Uterus (tissue), 4 donors: ENCODE data around the gene BPGM. TPM values are rescaled to one million over a fixed set of nuclear protein-coding genes. Genes with fewer than 3 reads are reported as not detected.

Source experiments
- DNase-seq, 2 donors: peaks; one replicate each; pipeline ENCODE4 v3.0.0-alpha.2; 2019 to 2020
- H3K27ac ChIP-seq, 2 donors: fragments of 200-600 bp; sonication (generic); 1 replicate in 1 of 2; 2 replicates in 1 of 2; pipeline ENCODE4 v1.5.1; 2016 to 2018
- H3K27me3 ChIP-seq, 2 donors: fragments of 200-600 bp; sonication (generic); one replicate each; pipeline ENCODE4 v1.5.1; 2018 to 2019; ENCODE audit warnings: control low read depth in 1 of 2
- H3K36me3 ChIP-seq, 2 donors: fragments of 200-600 bp; sonication (generic); one replicate each; pipeline ENCODE4 v1.5.1; 2019; ENCODE audit warnings: control low read depth in 1 of 2
- H3K4me1 ChIP-seq, 2 donors: fragments of 200-600 bp; sonication (generic); one replicate each; pipeline ENCODE4 v1.5.1; 2018 to 2019; ENCODE audit warnings: control low read depth in 1 of 2
- H3K4me3 ChIP-seq, 2 donors: fragments of 200-600 bp; sonication (generic); 1 replicate in 1 of 2; 2 replicates in 1 of 2; pipeline ENCODE4 v1.5.1; 2018 to 2019; ENCODE audit warnings: mild to moderate bottlenecking in 1 of 2
- H3K9me3 ChIP-seq, 2 donors: fragments of 200-600 bp; sonication (generic); one replicate each; pipeline ENCODE4 v1.5.1; 2019; ENCODE audit warnings: control low read depth in 1 of 2
- POLR2A ChIP-seq, 2 donors: fragments of 450-650 bp; IDR thresholded peaks; one replicate each; pipeline ENCODE4 v1.6.1; 2016; ENCODE audit warnings: antibody characterized with exemption in 2 of 2, mild to moderate bottlenecking in 1 of 2, moderate library complexity in 1 of 2
- intact Hi-C: fragments of 100-400 bp; cut with DNase I; formaldehyde crosslinking; loops from one replicate; pipeline ENCODE4 v1.15.1; 2023; ENCODE audit warnings: low total_unique reads
- total RNA-seq, 4 donors: library from RNA; depleted of rRNA in 3 of 4; stranded (reverse); fragments of >200 nt in 3 of 4; gene quantifications; one replicate each; pipeline versions ENCODE4 v1.1.0 to v1.2.4, GENCODE V29; 2014 to 2023
- TF ChIP-seq, protein P1 (sequence below), 4 experiments: fragments of 200-600 bp in 2 of 4; fragments of 450-650 bp in 2 of 4; sonication (generic) in 2 of 4; IDR thresholded peaks; one replicate each; pipeline ENCODE4 v1.5.1; 2016 to 2019; ENCODE audit warnings: antibody characterized with exemption in 4 of 4, mild to moderate bottlenecking in 2 of 4, moderate library complexity in 1 of 4
- donor health status: DM: yes; HTN: yes; CAD: no.

The BPGM gene
- total RNA-seq, 4 donors from 2014 or later = 11.0 to 57.4 (median 15.0) TPM

DNA sequence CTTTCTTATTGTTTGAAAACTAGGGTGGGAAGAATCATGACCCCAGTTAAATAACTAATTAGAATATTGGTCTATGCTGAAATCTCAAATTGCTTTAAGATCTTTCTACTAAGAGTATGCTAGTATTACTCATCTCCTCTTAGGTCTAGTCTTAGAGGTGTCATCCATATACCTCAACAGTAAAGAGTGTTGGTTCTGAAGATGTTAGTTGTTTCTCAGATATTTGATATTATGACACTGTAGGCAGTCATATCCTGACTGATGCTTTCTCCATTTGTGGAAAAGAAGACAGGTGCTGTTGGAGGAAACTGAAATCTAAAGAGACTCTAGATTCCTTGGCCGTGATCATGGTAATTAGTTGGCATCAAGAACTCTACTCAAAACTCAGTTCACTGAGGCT is 21.2 kb downstream of the BPGM start:
- no peak for TF ChIP-seq POLR2A (IDR thresholded peaks at IDR 0.05)
- TF ChIP-seq, protein P1, sequence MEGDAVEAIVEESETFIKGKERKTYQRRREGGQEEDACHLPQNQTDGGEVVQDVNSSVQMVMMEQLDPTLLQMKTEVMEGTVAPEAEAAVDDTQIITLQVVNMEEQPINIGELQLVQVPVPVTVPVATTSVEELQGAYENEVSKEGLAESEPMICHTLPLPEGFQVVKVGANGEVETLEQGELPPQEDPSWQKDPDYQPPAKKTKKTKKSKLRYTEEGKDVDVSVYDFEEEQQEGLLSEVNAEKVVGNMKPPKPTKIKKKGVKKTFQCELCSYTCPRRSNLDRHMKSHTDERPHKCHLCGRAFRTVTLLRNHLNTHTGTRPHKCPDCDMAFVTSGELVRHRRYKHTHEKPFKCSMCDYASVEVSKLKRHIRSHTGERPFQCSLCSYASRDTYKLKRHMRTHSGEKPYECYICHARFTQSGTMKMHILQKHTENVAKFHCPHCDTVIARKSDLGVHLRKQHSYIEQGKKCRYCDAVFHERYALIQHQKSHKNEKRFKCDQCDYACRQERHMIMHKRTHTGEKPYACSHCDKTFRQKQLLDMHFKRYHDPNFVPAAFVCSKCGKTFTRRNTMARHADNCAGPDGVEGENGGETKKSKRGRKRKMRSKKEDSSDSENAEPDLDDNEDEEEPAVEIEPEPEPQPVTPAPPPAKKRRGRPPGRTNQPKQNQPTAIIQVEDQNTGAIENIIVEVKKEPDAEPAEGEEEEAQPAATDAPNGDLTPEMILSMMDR (IDR thresholded peaks at IDR 0.05) = no peak
- H3K36me3 ChIP-seq = no peaks in the 10 kb centered on the region
- no peaks in the 10 kb centered on the region for H3K9me3 ChIP-seq
- intact Hi-C loops = no loop called here
- H3K27me3 ChIP-seq = no peaks in the 10 kb centered on the region
- H3K4me3 ChIP-seq = no peak overlapping the region
- no peaks in the 10 kb centered on the region for H3K4me1 ChIP-seq
- no peak overlapping the region for H3K27ac ChIP-seq
- DNase-seq = no peak

DNA sequence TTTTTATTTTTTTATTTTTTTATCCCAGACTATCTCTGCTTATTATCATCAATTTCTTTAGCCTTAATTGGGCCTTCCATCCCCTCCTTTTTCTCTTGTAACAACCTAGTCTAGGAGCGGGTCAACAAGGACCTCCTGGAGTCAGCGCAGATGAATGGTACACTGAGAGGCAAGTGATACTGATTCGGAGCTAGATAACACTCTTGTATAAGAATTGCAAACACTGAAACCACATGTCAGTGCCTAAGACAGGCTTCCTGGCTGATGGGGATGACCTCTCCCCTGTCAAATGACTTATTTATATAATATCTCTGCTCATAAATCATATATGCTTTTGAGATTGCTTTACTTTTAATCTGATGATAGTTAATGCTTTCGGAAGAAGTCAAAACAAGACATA is 22.7 kb downstream of the BPGM start:
- intact Hi-C loops = no loop called here
- TF ChIP-seq POLR2A (IDR thresholded peaks at IDR 0.05) = no peak
- TF ChIP-seq, protein P1 (IDR thresholded peaks at IDR 0.05) = no peak

DNA sequence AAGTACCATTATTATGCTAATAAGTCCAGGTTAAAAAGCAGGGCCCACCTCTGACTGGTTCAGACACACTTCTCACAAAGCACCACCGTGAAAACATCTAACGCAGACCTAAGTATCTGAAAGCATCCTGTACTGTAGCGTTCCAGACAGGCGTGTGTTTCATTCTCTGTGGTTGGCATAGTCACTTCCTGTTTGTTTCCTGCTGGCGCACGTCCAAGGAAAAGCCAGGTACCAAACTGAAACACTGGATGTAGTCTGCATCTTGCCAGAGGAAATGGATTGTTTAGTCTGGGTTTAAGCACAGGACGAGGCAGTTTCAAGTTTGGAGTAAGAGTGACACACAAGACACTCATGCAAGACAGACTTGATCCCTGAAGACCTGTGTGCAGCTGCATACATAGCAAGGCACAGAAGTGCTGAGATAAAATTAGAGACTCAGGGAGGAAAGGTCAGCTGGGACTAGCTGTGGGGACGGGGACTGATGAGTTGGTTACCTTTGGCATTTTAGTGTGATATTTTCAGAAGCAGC is 23.3 kb downstream of the BPGM start:
- no peaks in the 10 kb centered on the region for H3K9me3 ChIP-seq
- TF ChIP-seq, protein P1 (IDR thresholded peaks at IDR 0.05) = no peak
- TF ChIP-seq POLR2A (IDR thresholded peaks at IDR 0.05) = no peak
- no peaks in the 10 kb centered on the region for H3K4me1 ChIP-seq
- no peak overlapping the region for H3K4me3 ChIP-seq
- no peaks in the 10 kb centered on the region for H3K27me3 ChIP-seq
- DNase-seq = peak in 1 of 2 donors; percentile 38
- no peak overlapping the region for H3K27ac ChIP-seq
- intact Hi-C loops = no loop called here
- H3K36me3 ChIP-seq = no peaks in the 10 kb centered on the region

More for the DNA sequence above, 22.7 kb downstream of the BPGM start:
- Histone ChIP-seq H3K27ac (no peak overlapping the region), H3K9me3 (no peaks in the 10 kb centered on the region), H3K36me3 (no peaks in the 10 kb centered on the region), H3K27me3 (no peaks in the 10 kb centered on the region), H3K4me1 (no peaks in the 10 kb centered on the region), H3K4me3 (no peak overlapping the region)
- no peak for DNase-seq

DNA sequence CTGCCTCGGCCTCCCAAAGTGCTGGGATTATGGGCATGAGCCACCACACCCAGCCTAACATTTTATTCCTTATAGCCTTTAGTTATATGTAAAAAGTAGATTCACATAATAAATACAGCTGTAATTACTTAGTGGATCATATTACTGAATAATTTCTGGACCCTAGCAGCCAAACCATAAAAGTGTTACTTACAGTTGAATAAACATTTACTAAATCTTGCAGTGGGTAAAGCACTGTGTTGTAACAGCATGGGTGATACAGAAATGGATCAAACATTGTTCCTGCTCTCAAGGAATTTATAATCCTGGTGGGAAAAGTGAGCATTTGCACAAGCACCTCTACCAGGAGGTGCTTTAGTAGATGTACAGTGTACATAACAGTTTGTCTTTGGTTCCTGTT is 25.0 kb downstream of the BPGM start:
- intact Hi-C loops = no loop called here
- H3K27ac ChIP-seq = no peak overlapping the region

DNA sequence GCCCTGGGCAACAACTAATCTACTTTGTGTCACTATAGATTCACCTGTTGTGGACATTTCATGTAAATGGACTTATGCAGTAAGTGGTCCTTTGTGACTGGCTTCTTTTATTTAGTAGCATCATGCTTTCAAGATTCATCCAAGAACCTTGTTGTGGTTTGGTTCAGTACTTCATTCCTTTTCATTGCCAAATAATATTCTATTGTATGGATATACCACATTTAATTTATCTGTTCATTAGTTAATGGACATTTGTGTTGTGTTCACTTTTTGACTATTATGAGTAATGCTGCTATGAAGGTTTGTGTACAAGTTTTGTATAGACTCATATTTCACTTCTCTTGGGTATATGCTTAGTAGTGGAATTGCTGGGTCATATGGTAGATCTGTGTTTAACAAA is 27.8 kb downstream of the BPGM start:
- intact Hi-C loops = no loop called here
- H3K27ac ChIP-seq = no peak overlapping the region
- no peak for DNase-seq
- no peaks in the 10 kb centered on the region for H3K27me3 ChIP-seq
- no peaks in the 10 kb centered on the region for H3K4me1 ChIP-seq
- TF ChIP-seq, protein P1 (IDR thresholded peaks at IDR 0.05) = no peak
- TF ChIP-seq POLR2A (IDR thresholded peaks at IDR 0.05) = no peak
- H3K4me3 ChIP-seq = no peak overlapping the region
- no peaks in the 10 kb centered on the region for H3K36me3 ChIP-seq
- H3K9me3 ChIP-seq = no peaks in the 10 kb centered on the region

More for the DNA sequence above, 25.0 kb downstream of the BPGM start:
- TF ChIP-seq POLR2A (IDR thresholded peaks at IDR 0.05) = no peak
- TF ChIP-seq, protein P1 (IDR thresholded peaks at IDR 0.05) = no peak
- Histone ChIP-seq H3K9me3 (no peaks in the 10 kb centered on the region), H3K4me3 (no peak overlapping the region), H3K36me3 (no peaks in the 10 kb centered on the region), H3K27me3 (no peaks in the 10 kb centered on the region), H3K4me1 (no peaks in the 10 kb centered on the region)
- DNase-seq = no peak
